ENCODE data around the gene CDON. TPM values are rescaled to one million over a fixed set of nuclear protein-coding genes. Genes with fewer than 3 reads are reported as not detected.

CDON gene
- total RNA-seq, 2 experiments from 2014 or later: 3.2 to 4.0 TPM

DNA sequence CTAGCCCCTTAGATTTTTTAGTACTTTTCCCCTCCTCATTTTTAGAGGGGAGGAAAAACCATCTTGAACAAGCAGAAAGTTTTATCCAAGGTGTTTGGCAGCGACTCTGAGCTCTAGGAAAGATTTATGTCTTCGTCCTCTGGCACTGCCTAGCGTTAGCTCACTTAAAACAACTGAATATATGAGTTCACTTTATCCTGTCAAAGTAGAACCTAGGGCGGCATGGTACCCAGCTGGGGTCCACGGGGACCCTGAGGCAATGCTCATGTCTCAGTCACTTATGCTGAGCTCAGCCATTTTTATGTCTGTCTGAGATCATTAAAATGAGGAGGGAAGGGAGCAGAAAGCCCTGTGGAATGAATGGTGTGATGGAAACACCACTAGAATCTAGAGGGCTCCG lies 131.0 kb downstream of the CDON start:
- Mint-ChIP-seq H3K4me1 (ENCODE audit: low read depth) (peaks cover 9% of the 10 kb centered on the region), H3K27me3 (peaks cover 7% of the 10 kb centered on the region), H3K4me3 (no peak overlapping the region), H3K36me3 (ENCODE audit: low read depth) (no peaks in the 10 kb centered on the region), H3K9me3 (no peaks in the 10 kb centered on the region), H3K27ac (no peak overlapping the region)
- TF ChIP-seq, protein P1, sequence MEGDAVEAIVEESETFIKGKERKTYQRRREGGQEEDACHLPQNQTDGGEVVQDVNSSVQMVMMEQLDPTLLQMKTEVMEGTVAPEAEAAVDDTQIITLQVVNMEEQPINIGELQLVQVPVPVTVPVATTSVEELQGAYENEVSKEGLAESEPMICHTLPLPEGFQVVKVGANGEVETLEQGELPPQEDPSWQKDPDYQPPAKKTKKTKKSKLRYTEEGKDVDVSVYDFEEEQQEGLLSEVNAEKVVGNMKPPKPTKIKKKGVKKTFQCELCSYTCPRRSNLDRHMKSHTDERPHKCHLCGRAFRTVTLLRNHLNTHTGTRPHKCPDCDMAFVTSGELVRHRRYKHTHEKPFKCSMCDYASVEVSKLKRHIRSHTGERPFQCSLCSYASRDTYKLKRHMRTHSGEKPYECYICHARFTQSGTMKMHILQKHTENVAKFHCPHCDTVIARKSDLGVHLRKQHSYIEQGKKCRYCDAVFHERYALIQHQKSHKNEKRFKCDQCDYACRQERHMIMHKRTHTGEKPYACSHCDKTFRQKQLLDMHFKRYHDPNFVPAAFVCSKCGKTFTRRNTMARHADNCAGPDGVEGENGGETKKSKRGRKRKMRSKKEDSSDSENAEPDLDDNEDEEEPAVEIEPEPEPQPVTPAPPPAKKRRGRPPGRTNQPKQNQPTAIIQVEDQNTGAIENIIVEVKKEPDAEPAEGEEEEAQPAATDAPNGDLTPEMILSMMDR (IDR thresholded peaks at IDR 0.05): no peak
- CTCF ChIA-PET: interaction anchor here (1.6 kb wide), 1 partner anchor 262 kb away, joined by 3 read pairs; no protein-coding TSS in a partner anchor
- ATAC-seq (no peak), DNase-seq (no peak)
- intact Hi-C loops (cut with micrococcal nuclease): no loop called here
- POLR2A ChIA-PET: no interaction called here

- Mint-ChIP-seq H3K4me1 (ENCODE audit: low read depth) (peaks cover 9% of the 10 kb centered on the region), H3K27ac (no peak overlapping the region), H3K4me3 (no peak overlapping the region), H3K36me3 (ENCODE audit: low read depth) (no peaks in the 10 kb centered on the region), H3K27me3 (peaks cover 9% of the 10 kb centered on the region), H3K9me3 (no peaks in the 10 kb centered on the region)
- ChIA-PET CTCF (interaction anchor here (1.6 kb wide), 1 partner anchor 263 kb away, joined by 3 read pairs; no protein-coding TSS in a partner anchor), POLR2A (no interaction called here)
- intact Hi-C loops (cut with micrococcal nuclease): no loop called here
- DNase-seq (no peak), ATAC-seq (no peak)
- TF ChIP-seq, protein P1 (IDR thresholded peaks at IDR 0.05): no peak
Observed at GRCh38 chr11:125931116-125931515, 131.6 kb downstream of the CDON start.

- ATAC-seq: no peak
- Mint-ChIP-seq H3K9me3 (no peaks in the 10 kb centered on the region), H3K27ac (no peak overlapping the region), H3K36me3 (ENCODE audit: low read depth) (no peaks in the 10 kb centered on the region), H3K4me1 (ENCODE audit: low read depth) (peaks cover 9% of the 10 kb centered on the region), H3K27me3 (peaks cover 12% of the 10 kb centered on the region), H3K4me3 (no peak overlapping the region)
- CTCF ChIA-PET: interaction anchor here (1.3 to 1.6 kb wide), 2 partner anchors 12 to 264 kb away, joined by 3 to 4 read pairs; no protein-coding TSS in a partner anchor
- no peak for DNase-seq
- intact Hi-C loops (cut with micrococcal nuclease): no loop called here
- POLR2A ChIA-PET: no interaction called here
- TF ChIP-seq, protein P1 (IDR thresholded peaks at IDR 0.05): no peak
Observed at GRCh38 chr11:125930076-125930450, 132.6 kb downstream of the CDON start.

DNA sequence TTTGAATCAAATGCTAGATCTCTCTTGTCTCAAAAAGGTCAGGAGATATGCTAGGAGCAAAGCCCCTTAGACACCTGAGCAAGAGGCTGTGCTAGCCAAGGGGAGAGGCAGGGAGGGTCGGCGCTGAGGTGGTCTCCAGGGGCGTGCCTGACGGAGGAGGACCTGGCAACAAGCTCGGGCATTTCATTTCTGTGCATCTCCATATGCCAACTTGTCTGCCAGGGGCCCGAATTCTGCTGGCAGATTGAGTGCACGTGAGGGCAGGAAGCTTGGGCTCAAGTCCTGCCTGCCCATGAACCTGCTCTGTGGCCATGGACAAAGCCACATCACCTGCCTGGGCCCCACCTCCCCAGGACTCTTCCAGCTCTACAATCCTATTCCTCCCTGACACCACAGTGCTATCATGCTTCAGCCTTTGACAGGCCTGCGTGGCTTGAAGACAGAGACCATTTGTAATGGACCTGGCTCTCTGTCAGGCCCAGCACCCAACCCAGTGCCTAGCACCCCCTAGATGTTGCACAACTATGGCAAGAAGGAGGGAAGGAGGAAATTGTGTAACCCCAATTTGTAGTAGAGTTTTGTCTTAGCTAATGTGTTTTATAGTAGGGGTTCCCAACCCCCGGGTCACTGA lies 133.1 kb downstream of the CDON start:
- H3K27me3 Mint-ChIP-seq: peaks cover 12% of the 10 kb centered on the region
- no peak overlapping the region for H3K4me3 Mint-ChIP-seq
- H3K36me3 Mint-ChIP-seq (ENCODE audit: low read depth): no peaks in the 10 kb centered on the region
- no peak overlapping the region for H3K27ac Mint-ChIP-seq
- ChIA-PET CTCF (interaction anchor here (1.3 kb wide), 1 partner anchor 12 kb away, joined by 4 read pairs; no protein-coding TSS in a partner anchor), POLR2A (no interaction called here)
- intact Hi-C loops (cut with micrococcal nuclease): no loop called here
- no peaks in the 10 kb centered on the region for H3K9me3 Mint-ChIP-seq
- TF ChIP-seq, protein P1 (IDR thresholded peaks at IDR 0.05): no peak
- DNase-seq (no peak), ATAC-seq (no peak)
- H3K4me1 Mint-ChIP-seq (ENCODE audit: low read depth): peaks cover 9% of the 10 kb centered on the region

- CTCF ChIA-PET: interaction anchor here (1.1 kb wide), 1 partner anchor 267 kb away, joined by 3 read pairs; no protein-coding TSS in a partner anchor
- POLR2A ChIA-PET: no interaction called here
- TF ChIP-seq, protein P1 (IDR thresholded peaks at IDR 0.05): no peak
- peaks cover 3% of the 10 kb centered on the region for H3K4me1 Mint-ChIP-seq (ENCODE audit: low read depth)
- peaks cover 11% of the 10 kb centered on the region for H3K27me3 Mint-ChIP-seq
- H3K4me3 Mint-ChIP-seq: no peak overlapping the region
- DNase-seq (no peak), ATAC-seq (no peak)
- no peaks in the 10 kb centered on the region for H3K9me3 Mint-ChIP-seq
- no peaks in the 10 kb centered on the region for H3K36me3 Mint-ChIP-seq (ENCODE audit: low read depth)
- no peak overlapping the region for H3K27ac Mint-ChIP-seq
- intact Hi-C loops (cut with micrococcal nuclease): no loop called here
Observed at GRCh38 chr11:125926682-125927081, 136.0 kb downstream of the CDON start.
